GM12878 (cell line): Measurements from ENCODE around the gene MACF1. TPM values are rescaled to one million over a fixed set of nuclear protein-coding genes. Genes with fewer than 3 reads are reported as not detected.

ENCODE experiments used
- ATAC-seq: fragments of 200-7000 bp; cut with Tn5 transposase; 3 replicates; pipeline ENCODE4 v1.9.1; 2020; ENCODE audit warnings: mild to moderate bottlenecking, moderate library complexity
- BruUV-seq: library from RNA; stranded (reverse); fragments of 400-500 nt; replicated peaks from 2 replicates; lab custom pipeline; 2021; lab: Mats Ljungman, UMichigan
- CTCF ChIA-PET: fragments of 300-600 bp; sonication (Branson Sonifier 250); formaldehyde crosslinking; extraction: SDS; loops from one replicate; lab custom pipeline; 2021; ENCODE audit warnings: inconsistent platforms; lab: Yijun Ruan, JAX
- POLR2A ChIA-PET: fragments of 350-600 bp; formaldehyde crosslinking; extraction: SDS; loops from one replicate; lab custom pipeline; 2021; ENCODE audit warnings: inconsistent platforms; lab: Charles Lee
- RAD21 ChIA-PET: fragments of 300-600 bp; sonication (Branson Sonifier 250); formaldehyde crosslinking; loops from one replicate; lab custom pipeline; 2023; ENCODE audit warnings: antibody characterized with exemption; ENCODE audit not compliant: unreplicated experiment; lab: Charles Lee
- SMC1A ChIA-PET: fragments of 300-600 bp; sonication (Branson Sonifier 250); formaldehyde crosslinking; loops from one replicate; lab custom pipeline; 2023; ENCODE audit not compliant: unreplicated experiment, uncharacterized antibody; lab: Charles Lee
- DNase-seq: peaks from one replicate; pipeline ENCODE4 v3.0.0-alpha.2; 2011; ENCODE audit warnings: low read depth, low spot score
- FAIRE-seq: peaks from 3 replicates; lab custom pipeline; 2011; peaks lifted over from hg19 to GRCh38; lab: Jason Lieb, UNC
- H2AFZ ChIP-seq: 2 replicates; pipeline ENCODE4 v1.6.0; 2011; ENCODE audit warnings: low read depth, low read length, control low read depth; ENCODE audit not compliant: control insufficient read depth
- H3K27ac ChIP-seq: 2 replicates; pipeline ENCODE4 v1.5.1; 2011; ENCODE audit warnings: control low read depth; ENCODE audit not compliant: control insufficient read depth, insufficient read depth
- H3K27me3 ChIP-seq, 2 experiments: replicated peaks in 1 of 2; 2 replicates each; pipeline versions ENCODE4 v1.6.0 to v1.6.1; 2011; ENCODE audit warnings: low read length in 1 of 2; ENCODE audit not compliant: control insufficient read depth in 2 of 2, insufficient read depth in 2 of 2
- H3K36me3 ChIP-seq, 2 experiments: 2 replicates each; pipeline ENCODE4 v1.5.1; 2011; ENCODE audit warnings: low read length in 1 of 2; ENCODE audit not compliant: control insufficient read depth in 2 of 2, insufficient read depth in 2 of 2
- H3K4me1 ChIP-seq: 2 replicates; pipeline ENCODE4 v1.6.1; 2011; ENCODE audit warnings: mild to moderate bottlenecking, low read length, moderate library complexity, mixed read lengths; ENCODE audit not compliant: control insufficient read depth, insufficient read depth
- H3K4me2 ChIP-seq: 2 replicates; pipeline ENCODE4 v1.6.0; 2011; ENCODE audit warnings: control low read depth; ENCODE audit not compliant: control insufficient read depth, insufficient read depth
- H3K4me3 ChIP-seq: fragments of 200-600 bp; sonication (generic); 2 replicates; pipeline ENCODE4 v1.5.1; 2016
- H3K79me2 ChIP-seq: 2 replicates; pipeline ENCODE4 v1.6.0; 2011; ENCODE audit warnings: low read length; ENCODE audit not compliant: control insufficient read depth, insufficient read depth
- H3K9ac ChIP-seq: 2 replicates; pipeline ENCODE4 v1.8.0; 2011; ENCODE audit warnings: low read length, control low read depth, mixed read lengths; ENCODE audit not compliant: control insufficient read depth, insufficient read depth
- H3K9me3 ChIP-seq: replicated peaks from 3 replicates; pipeline ENCODE4 v1.5.1; 2011; ENCODE audit warnings: mild to moderate bottlenecking, low read length; ENCODE audit not compliant: control insufficient read depth, insufficient read depth
- H4K20me1 ChIP-seq: 2 replicates; pipeline ENCODE4 v1.6.0; 2011; ENCODE audit not compliant: control insufficient read depth, insufficient read depth
- CREM ChIP-seq: IDR thresholded peaks from 2 replicates; pipeline ENCODE4 v1.6.1; 2014; ENCODE audit warnings: antibody characterized with exemption, low read depth
- DPF2 ChIP-seq: fragments of 450-650 bp; IDR thresholded peaks from 2 replicates; pipeline ENCODE4 v1.6.1; 2017; ENCODE audit warnings: mild to moderate bottlenecking
- FOS ChIP-seq: IDR thresholded peaks from 3 replicates; pipeline ENCODE4 v1.6.1; 2011; ENCODE audit warnings: borderline replicate concordance; ENCODE audit not compliant: insufficient read length; ENCODE audit errors: extremely low read depth
- IKZF2 ChIP-seq, 2 experiments: fragments of 450-650 bp; IDR thresholded peaks; 2 replicates each; pipeline ENCODE4 v1.6.1; 2017; ENCODE audit warnings: mild to moderate bottlenecking in 2 of 2, moderate library complexity in 2 of 2
- KAT2A ChIP-seq: conservative IDR thresholded peaks from 2 replicates; pipeline ENCODE4 v1.6.1; 2011; ENCODE audit warnings: low read depth, low read length; ENCODE audit not compliant: control insufficient read depth
- PAX5 ChIP-seq: IDR thresholded peaks from 2 replicates; pipeline ENCODE4 v1.6.1; 2011; ENCODE audit warnings: low read depth, low read length, borderline replicate concordance
- PML ChIP-seq: IDR thresholded peaks from 2 replicates; pipeline ENCODE4 v1.6.1; 2012; ENCODE audit warnings: low read length, inconsistent platforms
- POU2F2 ChIP-seq: IDR thresholded peaks from 3 replicates; pipeline ENCODE4 v1.6.1; 2011; ENCODE audit warnings: low read depth, mild to moderate bottlenecking, low read length, borderline replicate concordance
- RCOR1 ChIP-seq: conservative IDR thresholded peaks from 2 replicates; pipeline ENCODE4 v1.6.1; 2012; ENCODE audit warnings: low read depth, low read length, improper control_type of control experiment
- RFX5 ChIP-seq: IDR thresholded peaks from 2 replicates; pipeline ENCODE4 v1.6.1; 2011; ENCODE audit warnings: low read depth, low read length, improper control_type of control experiment
- SIN3A ChIP-seq: IDR thresholded peaks from 2 replicates; pipeline ENCODE4 v1.6.1; 2012; ENCODE audit warnings: low read depth, low read length, improper control_type of control experiment
- SMARCA5 ChIP-seq: fragments of 450-650 bp; IDR thresholded peaks from 2 replicates; pipeline ENCODE4 v1.6.1; 2017; ENCODE audit warnings: mild to moderate bottlenecking
- SMC3 ChIP-seq: IDR thresholded peaks from 2 replicates; pipeline ENCODE4 v1.6.1; 2011; ENCODE audit warnings: low read length, improper control_type of control experiment, borderline replicate concordance
- TCF7 ChIP-seq: IDR thresholded peaks from 2 replicates; pipeline ENCODE4 v1.6.1; 2014; ENCODE audit warnings: antibody characterized with exemption, borderline replicate concordance
- WGBS: methylation state at CpG from one replicate; pipeline ENCODE4 v1.1.6; 2016; ENCODE audit warnings: low lambda C conversion rate; ENCODE audit not compliant: insufficient replicate concordance, insufficient coverage; ENCODE audit errors: missing lambda C conversion rate; 5-methylcytosine and 5-hydroxymethylcytosine counted together
- in situ Hi-C: fragments of 300-500 bp; cut with MboI; formaldehyde crosslinking; loops from 9 replicates; pipeline ENCODE4 v1.14.3; 2018; ENCODE audit warnings: mixed read lengths
- intact Hi-C: fragments of 100-400 bp; cut with micrococcal nuclease; formaldehyde crosslinking; loops from one replicate; pipeline ENCODE4 v1.14.2; 2022; ENCODE audit not compliant: unreplicated experiment
- polyA plus RNA-seq, 11 experiments: library from polyadenylated mRNA; depleted of rRNA in 4 of 11; unstranded in 6 of 11; stranded (reverse) in 5 of 11; fragments of >200 nt; fragmentation: Nextera tagmentation in 4 of 11; fragmentation: Illumina TruSeq in 1 of 11; extraction: Ambion mirVana in 4 of 11; extraction: Trizol in 1 of 11; gene quantifications; 1 replicate in 1 of 11; 2 replicates in 10 of 11; pipeline versions ENCODE4 v1.2.1 to v1.2.3, GENCODE V29; 2011 to 2016; ENCODE audit warnings: inconsistent platforms in 2 of 11, missing spikeins in 2 of 11, low read depth in 1 of 11
- total RNA-seq, 4 experiments: library from RNA; depleted of rRNA in 3 of 4; stranded (reverse); fragments of >200 nt in 3 of 4; fragmentation: Illumina TruSeq in 1 of 4; extraction: Trizol in 1 of 4; gene quantifications; 2 replicates each; pipeline versions ENCODE4 v1.2.1 to v1.2.3, GENCODE V29; 2013 to 2021
- TF ChIP-seq, protein P1 (sequence below): fragments of 450-650 bp; formaldehyde crosslinking; IDR thresholded peaks from 2 replicates; pipeline ENCODE4 v1.4.0; 2020; ENCODE audit warnings: mild to moderate bottlenecking, moderate library complexity
- TF ChIP-seq, protein P2 (sequence below): fragments of 450-650 bp; IDR thresholded peaks from 2 replicates; pipeline ENCODE4 v1.6.1; 2017; ENCODE audit warnings: borderline replicate concordance

MACF1 gene
- total and polyA plus RNA-seq, 10 of the 15 experiments (the other 5 are each of a cell fraction or from before 2014, with no cell fraction given) = 15.5 to 201 (median 76.9) TPM

DNA sequence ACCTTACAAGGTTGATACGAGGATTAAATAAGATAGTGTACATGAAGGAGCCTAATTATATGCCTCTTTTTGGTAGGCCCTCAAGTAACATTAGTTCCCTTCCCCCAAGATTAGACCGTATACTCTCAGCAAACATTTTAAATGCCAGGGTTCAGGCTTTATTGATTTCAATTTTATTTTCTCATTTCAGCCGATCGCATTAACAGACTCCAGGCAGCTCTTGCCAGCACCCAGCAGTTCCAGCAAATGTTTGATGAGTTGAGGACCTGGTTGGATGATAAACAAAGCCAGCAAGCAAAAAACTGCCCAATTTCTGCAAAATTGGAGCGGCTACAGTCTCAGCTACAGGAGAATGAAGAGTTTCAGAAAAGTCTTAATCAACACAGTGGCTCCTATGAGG, 182.5 kb downstream of the MACF1 start:
- Histone ChIP-seq H3K4me1 (no peaks in the 10 kb centered on the region), H3K9me3 (no peaks in the 10 kb centered on the region), H3K4me3 (no peak overlapping the region), H3K79me2 (peaks cover 9% of the 10 kb centered on the region), H3K27ac (no peak overlapping the region), H3K9ac (no peak overlapping the region), H4K20me1 (no peaks in the 10 kb centered on the region), H2AFZ (no peak overlapping the region), H3K36me3 (peaks cover 13 to 31% of the 10 kb centered on the region in 2 experiments), H3K27me3 (no peaks in the 10 kb centered on the region), H3K4me2 (no peak overlapping the region)
- RAD21 ChIA-PET = interaction anchor here (1.5 to 1.6 kb wide), 2 partner anchors 24 to 288 kb away, joined by 3 to 6 read pairs; no protein-coding TSS in a partner anchor
- 71% methylated on average over 5 of the region's 5 CpGs for WGBS
- POLR2A ChIA-PET = interaction anchor here (0.5 to 1.3 kb wide), 2 partner anchors 180 to 201 kb away, joined by 3 read pairs; no protein-coding TSS in a partner anchor
- intact Hi-C loops = no loop called here
- in situ Hi-C loops = no loop called here
- no TSS peak for BruUV-seq
- ATAC-seq (no peak), DNase-seq (no peak), FAIRE-seq (no peak)
- TF ChIP-seq FOS = no peak
- TF ChIP-seq SMC3 = no peak
- no peak for TF ChIP-seq CREM
- TF ChIP-seq PAX5 = no peak
- TF ChIP-seq IKZF2 (IDR thresholded peaks at IDR 0.05) = no peak
- no peak for TF ChIP-seq KAT2A
- no peak for TF ChIP-seq RCOR1
- TF ChIP-seq, protein P1, sequence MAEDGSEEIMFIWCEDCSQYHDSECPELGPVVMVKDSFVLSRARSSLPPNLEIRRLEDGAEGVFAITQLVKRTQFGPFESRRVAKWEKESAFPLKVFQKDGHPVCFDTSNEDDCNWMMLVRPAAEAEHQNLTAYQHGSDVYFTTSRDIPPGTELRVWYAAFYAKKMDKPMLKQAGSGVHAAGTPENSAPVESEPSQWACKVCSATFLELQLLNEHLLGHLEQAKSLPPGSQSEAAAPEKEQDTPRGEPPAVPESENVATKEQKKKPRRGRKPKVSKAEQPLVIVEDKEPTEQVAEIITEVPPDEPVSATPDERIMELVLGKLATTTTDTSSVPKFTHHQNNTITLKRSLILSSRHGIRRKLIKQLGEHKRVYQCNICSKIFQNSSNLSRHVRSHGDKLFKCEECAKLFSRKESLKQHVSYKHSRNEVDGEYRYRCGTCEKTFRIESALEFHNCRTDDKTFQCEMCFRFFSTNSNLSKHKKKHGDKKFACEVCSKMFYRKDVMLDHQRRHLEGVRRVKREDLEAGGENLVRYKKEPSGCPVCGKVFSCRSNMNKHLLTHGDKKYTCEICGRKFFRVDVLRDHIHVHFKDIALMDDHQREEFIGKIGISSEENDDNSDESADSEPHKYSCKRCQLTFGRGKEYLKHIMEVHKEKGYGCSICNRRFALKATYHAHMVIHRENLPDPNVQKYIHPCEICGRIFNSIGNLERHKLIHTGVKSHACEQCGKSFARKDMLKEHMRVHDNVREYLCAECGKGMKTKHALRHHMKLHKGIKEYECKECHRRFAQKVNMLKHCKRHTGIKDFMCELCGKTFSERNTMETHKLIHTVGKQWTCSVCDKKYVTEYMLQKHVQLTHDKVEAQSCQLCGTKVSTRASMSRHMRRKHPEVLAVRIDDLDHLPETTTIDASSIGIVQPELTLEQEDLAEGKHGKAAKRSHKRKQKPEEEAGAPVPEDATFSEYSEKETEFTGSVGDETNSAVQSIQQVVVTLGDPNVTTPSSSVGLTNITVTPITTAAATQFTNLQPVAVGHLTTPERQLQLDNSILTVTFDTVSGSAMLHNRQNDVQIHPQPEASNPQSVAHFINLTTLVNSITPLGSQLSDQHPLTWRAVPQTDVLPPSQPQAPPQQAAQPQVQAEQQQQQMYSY (CRISPR knock-in tag) = no peak
- no peak for TF ChIP-seq RFX5
- no peak for TF ChIP-seq PML
- TF ChIP-seq, protein P2, sequence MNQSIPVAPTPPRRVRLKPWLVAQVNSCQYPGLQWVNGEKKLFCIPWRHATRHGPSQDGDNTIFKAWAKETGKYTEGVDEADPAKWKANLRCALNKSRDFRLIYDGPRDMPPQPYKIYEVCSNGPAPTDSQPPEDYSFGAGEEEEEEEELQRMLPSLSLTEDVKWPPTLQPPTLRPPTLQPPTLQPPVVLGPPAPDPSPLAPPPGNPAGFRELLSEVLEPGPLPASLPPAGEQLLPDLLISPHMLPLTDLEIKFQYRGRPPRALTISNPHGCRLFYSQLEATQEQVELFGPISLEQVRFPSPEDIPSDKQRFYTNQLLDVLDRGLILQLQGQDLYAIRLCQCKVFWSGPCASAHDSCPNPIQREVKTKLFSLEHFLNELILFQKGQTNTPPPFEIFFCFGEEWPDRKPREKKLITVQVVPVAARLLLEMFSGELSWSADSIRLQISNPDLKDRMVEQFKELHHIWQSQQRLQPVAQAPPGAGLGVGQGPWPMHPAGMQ = no peak
- no peak for TF ChIP-seq SIN3A
- no peak for TF ChIP-seq DPF2
- TF ChIP-seq TCF7 = no peak
- TF ChIP-seq SMARCA5 = no peak
- no peak for TF ChIP-seq POU2F2
- CTCF ChIA-PET = interaction anchor here (0.8 to 2.3 kb wide), 8 partner anchors 9 to 289 kb away, joined by 3 to 20 read pairs (median 5); no protein-coding TSS in a partner anchor
- SMC1A ChIA-PET = interaction anchor here (1.4 to 1.7 kb wide), 3 partner anchors 37 to 121 kb away, joined by 4 to 5 read pairs (median 4); no protein-coding TSS in a partner anchor
